ENCODE data around the gene ADAMTS17.

Gene ADAMTS17

DNA sequence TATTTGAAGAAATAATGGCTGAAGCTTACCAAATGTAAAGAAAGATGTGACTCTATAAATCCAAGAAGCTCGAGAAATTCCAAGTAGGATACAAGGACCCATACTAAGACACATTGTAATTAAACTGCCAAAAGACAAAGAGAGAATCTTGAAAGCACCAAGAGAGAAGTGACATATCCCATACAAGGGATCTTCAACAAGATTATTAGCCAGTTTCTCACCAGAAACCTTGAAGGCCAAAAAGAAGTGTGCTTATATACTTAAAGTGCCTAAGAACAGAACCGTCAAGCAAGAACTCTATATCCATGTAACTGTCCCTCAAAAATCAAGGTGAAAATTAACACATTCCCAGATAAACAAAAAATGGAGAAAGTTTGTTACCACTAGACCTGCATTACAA is 220.5 kb downstream of the ADAMTS17 start:
- DNase-seq = no peak

- DNase-seq = no peak
Measured at GRCh38 chr15:100120111-100120510, 221.7 kb downstream of the ADAMTS17 start.

GRCh38 chr15:100118546-100118945 is 223.2 kb downstream of the ADAMTS17 start:
- DNase-seq = no peak

DNA sequence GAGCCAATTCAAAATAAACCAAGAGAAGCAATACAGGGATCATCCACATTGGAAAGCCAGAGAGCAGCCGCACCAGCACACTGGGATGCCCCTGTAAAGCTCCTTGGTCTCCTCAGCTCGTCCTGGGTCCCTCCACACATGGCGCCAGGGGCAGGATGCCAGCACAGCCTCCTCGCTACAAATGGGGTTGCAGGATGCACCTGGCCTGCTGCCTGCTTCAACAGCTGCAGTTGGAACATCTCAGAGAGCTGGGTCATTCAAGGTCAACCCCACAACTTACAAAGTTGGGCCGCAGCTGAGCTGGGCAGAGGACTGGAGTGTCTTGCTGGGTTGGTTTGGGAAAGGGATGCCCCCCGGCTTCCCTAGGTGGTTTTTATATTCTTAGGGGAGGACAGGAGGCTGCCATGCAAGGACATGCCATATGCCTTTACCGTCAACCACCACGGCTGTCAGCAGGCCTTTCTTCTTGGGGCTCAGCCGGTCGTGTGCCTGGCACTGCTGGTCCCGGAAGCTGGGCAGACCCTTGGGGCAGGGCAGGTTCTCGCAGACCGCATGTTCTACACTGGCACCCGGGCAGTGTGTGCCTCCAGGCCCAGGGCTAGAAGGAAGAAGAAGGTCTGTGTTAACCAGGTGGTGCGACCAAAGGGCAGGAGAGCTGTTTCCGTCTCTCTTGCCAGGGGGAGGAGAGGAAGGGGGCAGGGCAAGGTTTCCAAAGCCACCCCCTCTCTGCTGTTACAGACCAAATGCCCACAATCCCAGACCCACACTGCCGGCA is 225.2 kb downstream of the ADAMTS17 start:
- DNase-seq = no peak

- DNase-seq = no peak
Measured at GRCh38 chr15:100115711-100116090, 226.1 kb downstream of the ADAMTS17 start.

DNA sequence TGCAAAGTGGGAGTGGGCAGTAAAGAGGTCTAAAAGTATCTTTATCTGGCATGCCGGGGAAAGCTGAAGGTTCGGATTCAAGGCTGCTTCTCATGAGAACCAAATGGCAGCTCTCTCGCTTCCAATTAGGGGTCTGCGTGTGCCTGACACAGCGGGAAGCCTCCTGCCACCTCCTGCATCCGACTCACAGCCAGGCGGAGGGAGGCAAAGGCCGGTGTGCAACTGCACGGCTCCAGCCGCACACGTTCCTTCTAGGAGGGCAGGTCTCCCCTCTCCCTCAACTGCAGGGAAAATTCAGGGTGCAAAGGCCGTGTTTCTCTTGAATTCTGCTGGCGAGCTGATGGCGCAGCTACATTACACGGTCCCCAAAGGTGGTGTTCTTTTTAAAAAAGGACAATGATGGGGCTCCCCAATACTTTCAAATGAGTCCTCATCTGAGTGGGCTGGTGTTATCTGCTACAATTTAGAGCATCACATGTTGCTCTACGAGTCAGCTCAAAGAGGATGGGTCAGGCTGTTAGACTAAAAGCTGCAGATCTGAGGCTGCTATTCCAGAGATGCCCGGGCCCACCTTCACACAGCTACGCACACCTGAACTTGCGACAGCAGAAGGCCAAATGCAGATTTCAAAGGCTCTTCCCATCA is 226.6 kb downstream of the ADAMTS17 start:
- no peak for DNase-seq

GRCh38 chr15:100114571-100114970 is 227.2 kb downstream of the ADAMTS17 start:
- no peak for DNase-seq

DNA sequence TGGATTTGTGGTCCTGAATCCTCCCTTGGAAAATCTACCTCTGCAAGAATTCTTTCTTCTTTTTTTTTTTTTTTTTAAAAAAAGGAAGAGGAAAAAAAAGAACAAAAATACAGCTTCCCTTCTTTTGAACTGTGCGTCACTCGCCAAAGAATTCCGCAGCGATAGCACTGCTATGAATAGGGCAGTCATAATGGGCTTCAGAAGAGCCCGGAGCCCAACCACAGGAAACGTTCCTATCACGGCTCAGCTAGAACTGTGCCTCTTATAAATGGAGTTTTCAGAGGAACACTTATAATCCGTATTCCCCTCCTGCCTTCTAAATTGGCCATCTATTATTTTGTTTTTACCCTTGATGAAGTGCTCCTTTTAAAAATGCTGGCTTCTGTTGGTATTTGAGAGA is 227.7 kb downstream of the ADAMTS17 start:
- no peak for DNase-seq

- DNase-seq = no peak
Measured at GRCh38 chr15:100113351-100114080, 228.3 kb downstream of the ADAMTS17 start.

GRCh38 chr15:100112636-100113305 is 229.0 kb downstream of the ADAMTS17 start:
- DNase-seq = no peak

DNA sequence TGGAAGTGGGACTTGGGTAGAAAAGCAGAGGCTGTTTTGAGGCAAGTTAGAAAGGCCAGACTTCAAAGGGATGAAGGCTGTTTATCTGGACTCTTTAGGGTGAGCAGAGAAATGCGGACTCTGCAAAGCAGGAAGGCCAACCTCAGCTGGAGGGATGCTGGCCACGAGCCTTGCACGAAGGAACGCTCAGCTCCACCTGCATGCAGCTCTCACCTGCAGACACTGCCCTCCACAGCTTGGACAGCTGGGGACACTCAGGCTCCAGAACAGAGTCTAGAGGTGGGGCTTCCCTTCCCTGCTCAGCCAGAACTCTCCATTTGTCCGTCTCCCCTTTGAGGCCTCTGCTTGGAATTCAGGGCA is 229.7 kb downstream of the ADAMTS17 start:
- DNase-seq = no peak

- no peak for DNase-seq
Measured at GRCh38 chr15:100111125-100112060, 230.4 kb downstream of the ADAMTS17 start.

DNA sequence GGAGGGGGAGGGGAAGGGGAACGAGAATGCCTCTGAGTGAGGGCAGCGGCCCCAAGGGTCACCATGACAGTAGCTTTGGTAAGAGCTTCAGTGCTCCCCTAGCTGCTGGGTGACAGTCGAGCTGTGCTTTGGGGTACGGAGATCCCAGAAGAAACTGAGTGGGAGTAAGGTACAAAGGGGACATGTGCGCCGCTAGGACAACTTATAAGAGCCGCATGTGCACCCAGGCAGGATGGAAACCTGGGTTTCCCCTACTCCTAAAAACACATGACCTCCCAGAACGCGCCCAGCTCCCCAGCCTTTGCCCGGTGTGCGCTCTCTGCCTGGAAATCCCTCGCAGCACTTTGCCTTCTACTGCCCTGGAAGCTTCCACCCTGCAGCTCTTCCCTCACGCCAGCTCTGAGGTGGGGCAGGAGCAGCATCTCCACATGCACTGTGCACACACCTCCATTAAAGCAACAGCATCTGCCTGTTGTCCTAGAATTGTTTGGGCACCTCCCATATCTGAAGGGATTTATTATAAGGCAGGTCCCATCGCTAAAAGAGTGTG is 232.2 kb downstream of the ADAMTS17 start:
- no peak for DNase-seq

DNA sequence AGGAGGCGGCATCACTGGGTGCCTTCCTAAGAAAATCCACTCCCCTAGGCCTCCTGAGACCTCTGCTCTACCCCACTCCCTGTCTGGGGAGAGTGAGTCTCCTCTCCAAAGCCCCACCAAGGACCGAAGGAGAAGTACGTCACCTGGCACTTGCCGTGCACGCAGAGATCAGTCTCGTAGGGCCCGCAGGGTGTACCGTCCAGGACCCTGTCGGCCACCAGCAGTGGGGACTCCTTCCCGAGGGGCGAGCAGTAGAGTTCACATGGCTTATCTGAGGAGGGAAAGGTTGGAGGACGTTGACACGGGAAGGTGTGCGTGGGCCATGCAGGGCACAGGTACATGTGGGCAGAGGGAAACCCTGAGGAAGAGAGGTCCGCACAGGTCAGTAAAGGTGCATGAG is 232.9 kb downstream of the ADAMTS17 start:
- DNase-seq = no peak

- no peak for DNase-seq
Measured at GRCh38 chr15:100108346-100108745, 233.4 kb downstream of the ADAMTS17 start.

GRCh38 chr15:100107606-100108225 is 234.1 kb downstream of the ADAMTS17 start:
- no peak for DNase-seq

- DNase-seq = no peak
Measured at GRCh38 chr15:100107151-100107550, 234.6 kb downstream of the ADAMTS17 start.

- no peak for DNase-seq
Measured at GRCh38 chr15:100106732-100107131, 235.0 kb downstream of the ADAMTS17 start.

GRCh38 chr15:100105101-100105500 is 236.7 kb downstream of the ADAMTS17 start:
- no peak for DNase-seq

- no peak for DNase-seq
Measured at GRCh38 chr15:100104245-100104644, 237.5 kb downstream of the ADAMTS17 start.

- no peak for DNase-seq
Measured at GRCh38 chr15:100103828-100104227, 237.9 kb downstream of the ADAMTS17 start.

All from hematopoietic multipotent progenitor cell treated with erythropoietin and hydrocortisone succinate and interleukin-3 and kit ligand, for 6 days (in vitro differentiated cells).